Stimulated activated CD8-positive, alpha-beta memory T cell treated with anti-CD3 and anti-CD28 coated beads, Interleukin-15, amount 100 ng/mL, for 4 hours (primary cell): ENCODE data around the gene ZNF865.
A peak's percentile ranks its signal among the peaks of the same experiment; 100 is the strongest.

Experiments
- DNase-seq, 2 donors: peaks; one replicate each; pipeline ENCODE4 v3.0.0-alpha.2; 2020; ENCODE audit warnings: low read depth in 2 of 2

ZNF865 gene

DNA sequence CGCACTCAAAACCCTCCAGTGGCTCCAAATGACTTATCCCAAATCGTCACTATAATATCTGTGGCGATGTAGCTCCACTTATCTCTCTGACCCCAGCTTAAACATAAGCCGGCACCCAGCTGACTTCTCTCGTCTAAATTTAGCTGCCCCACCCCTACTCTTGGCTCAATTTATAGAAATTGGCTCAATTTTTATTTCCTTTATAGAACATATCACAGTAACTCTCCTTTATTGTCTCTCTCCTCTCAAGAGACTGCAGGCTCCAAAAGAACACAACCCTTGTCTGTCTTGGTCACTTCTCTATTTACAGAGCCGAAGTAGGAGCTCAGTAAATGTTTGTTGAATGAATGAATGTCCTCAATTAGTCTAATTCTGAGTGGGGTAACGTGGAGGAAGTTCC is 18.1 kb downstream of the ZNF865 start:
- DNase-seq, result no peak

DNA sequence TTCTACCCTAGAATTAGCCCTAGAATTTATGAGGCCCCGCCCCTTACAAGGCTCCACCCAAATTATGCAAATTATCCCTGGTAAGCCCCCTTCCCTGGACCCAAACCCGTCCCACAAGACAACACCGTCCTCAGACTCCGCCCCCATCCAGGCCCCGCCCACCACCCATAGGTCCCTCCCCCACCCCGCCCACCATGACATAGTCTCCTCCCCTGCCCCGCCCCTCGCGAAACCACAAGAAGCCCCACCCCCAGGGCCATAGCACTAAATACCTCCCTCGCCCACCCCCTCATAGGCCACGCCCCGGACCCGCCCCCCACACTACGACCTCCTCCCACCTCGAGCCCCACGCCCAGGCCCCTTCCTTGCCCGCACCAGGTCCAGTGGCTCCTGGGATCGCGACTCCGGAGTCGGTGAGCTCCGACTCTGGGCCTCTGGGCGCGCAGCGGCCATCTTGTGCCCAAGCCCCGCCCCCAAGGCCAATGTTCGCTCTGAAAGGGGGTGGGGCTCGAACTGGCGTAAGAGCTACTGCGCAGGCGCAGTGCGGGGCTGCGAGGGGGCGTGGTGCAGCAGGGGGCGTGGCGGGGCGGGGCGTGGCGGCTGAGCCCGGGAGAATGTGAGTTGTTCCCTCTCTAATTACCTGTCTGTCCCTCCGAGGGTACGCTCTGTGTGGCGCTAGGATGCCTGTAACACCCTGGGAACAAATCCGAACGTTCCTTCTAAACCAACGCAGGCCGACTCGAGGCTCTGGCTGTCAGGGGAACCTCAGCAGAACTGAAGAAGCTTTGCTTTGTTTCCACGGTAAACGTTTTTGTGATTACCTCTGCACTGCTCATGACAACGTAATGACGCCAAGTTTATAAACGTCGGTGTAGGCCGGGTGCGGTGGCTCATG is 18.9 kb downstream of the ZNF865 start, which contains the start of gene ZNF784:
TSS of gene ZNF784 (minus strand) at position 458 of the 895 bp plus-strand sequence. CDS start at position 453, 5 bp downstream.
- DNase-seq, result peak; percentile 80 to 86

- DNase-seq, result no peak
These were observed 19.5 kb downstream of the ZNF865 start for GRCh38 chr19:55625004-55625326.

GRCh38 chr19:55626350-55626749 is 20.9 kb downstream of the ZNF865 start:
- DNase-seq, result peak in 1 of 2 donors; percentile 37

GRCh38 chr19:55632463-55632834 is 27.0 kb downstream of the ZNF865 start:
- DNase-seq, result peak; percentile 39 to 84

DNA sequence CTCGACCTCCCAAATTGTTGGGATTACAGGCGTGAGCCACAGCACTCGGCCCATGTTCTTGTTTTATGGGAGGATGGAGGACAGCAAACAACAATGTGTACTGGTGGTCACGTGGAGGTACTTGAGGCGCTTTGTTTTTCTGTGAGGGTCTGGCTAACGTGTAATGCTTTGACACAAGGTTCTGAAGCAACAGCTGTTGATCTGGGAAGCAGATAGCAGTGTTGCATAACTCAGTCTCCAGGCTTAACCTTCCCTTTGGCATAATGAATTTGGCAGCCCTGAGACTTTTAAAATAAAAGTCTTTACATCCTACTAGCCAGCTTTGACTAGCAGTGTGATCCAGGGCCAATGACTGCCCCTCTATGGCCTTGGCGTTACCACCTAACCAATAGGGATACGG is 28.4 kb downstream of the ZNF865 start:
- no peak for DNase-seq

DNA sequence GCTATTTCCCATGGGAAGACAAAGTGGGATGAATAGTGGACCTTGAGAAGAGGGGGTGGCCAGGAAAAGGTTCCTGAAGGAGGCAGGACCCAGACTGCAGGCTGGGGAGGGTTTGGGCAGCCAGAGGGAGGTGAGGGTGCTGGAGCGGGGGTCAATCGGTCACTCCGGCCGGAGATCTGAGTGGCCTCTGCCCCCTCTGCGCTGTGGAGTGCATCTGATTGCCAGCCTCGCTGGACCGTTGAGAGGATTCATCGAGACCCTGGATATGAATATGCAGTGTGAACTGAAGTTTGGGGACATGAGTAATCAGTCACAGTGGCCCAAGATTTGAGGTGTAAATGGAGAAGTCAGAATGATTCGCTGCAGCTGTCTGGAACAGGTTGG is 29.9 kb downstream of the ZNF865 start:
- no peak for DNase-seq

- no peak for DNase-seq
These were observed 30.5 kb downstream of the ZNF865 start for GRCh38 chr19:55635856-55636440.

DNA sequence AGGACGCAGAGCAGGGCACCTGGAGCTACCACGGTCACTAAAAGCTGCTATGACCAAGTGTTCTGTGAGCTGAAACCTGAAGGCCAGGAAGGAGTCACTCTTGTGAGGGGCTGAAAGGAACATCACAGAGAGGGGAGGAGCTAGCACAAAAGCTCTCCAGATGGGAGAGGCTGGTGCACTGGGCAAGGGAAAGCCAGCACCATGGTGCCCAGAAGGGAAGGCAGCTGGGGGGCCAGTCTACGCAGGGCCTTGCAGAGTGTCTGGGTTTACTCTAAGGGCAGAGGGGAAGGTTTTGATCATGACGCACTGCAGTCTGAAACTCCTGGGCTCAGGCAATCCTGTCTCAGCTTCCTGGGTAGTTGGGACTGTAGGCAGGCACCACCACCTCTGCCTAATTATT is 31.3 kb downstream of the ZNF865 start:
- no peak for DNase-seq

- no peak for DNase-seq
These were observed 32.1 kb downstream of the ZNF865 start for GRCh38 chr19:55637534-55637933.

DNA sequence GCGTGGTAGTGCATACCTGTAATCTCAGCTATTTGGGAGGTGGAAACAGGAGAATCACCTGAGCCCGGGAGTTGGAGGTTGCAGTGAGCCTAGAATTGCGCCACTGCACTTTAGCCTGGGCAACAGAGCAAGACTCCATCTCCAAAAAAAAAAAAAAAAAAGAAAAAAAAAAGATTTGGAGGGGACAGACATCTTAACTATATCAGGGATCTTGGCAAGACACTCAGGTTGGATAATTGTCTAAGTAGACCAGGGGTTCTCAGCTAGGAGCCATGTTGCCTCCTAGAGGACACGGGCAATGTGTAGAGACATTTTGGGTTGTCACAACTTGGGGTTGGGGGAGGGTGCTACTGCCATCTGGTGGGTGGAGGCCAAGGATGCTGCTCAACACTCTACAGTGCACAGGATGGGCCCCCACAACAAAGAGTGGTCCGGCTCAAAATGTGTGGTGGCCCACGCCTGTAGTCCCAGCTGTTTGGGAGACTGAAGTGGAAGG is 33.5 kb downstream of the ZNF865 start:
- no peak for DNase-seq

DNA sequence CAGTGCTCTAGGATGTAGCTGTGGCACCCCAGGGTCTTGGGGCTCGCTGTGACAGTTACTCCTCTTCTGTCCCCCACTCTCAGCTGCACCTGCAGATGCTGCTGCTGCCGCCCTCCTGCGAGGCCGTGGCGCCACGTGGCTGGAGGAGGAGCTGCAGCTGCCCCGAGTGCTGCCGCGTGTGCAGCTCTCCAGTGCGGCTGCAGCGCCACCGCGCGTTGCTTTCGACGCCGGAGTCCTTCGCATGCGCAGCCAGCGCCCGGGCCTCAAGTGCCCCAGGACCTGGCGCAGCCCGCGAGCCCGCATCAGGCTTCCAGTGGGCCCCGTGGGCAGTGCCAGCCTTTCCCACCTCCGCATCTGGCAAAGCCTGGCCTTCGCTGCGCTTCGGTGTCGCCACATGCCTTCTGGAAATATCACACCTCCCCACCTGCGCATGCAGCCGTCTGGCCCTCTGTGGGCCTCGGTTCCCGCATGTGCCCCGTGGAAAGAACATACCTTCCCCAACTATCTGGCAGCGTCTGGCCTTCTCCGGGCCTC is 34.7 kb downstream of the ZNF865 start:
- DNase-seq, result peak; percentile 49 to 60

DNA sequence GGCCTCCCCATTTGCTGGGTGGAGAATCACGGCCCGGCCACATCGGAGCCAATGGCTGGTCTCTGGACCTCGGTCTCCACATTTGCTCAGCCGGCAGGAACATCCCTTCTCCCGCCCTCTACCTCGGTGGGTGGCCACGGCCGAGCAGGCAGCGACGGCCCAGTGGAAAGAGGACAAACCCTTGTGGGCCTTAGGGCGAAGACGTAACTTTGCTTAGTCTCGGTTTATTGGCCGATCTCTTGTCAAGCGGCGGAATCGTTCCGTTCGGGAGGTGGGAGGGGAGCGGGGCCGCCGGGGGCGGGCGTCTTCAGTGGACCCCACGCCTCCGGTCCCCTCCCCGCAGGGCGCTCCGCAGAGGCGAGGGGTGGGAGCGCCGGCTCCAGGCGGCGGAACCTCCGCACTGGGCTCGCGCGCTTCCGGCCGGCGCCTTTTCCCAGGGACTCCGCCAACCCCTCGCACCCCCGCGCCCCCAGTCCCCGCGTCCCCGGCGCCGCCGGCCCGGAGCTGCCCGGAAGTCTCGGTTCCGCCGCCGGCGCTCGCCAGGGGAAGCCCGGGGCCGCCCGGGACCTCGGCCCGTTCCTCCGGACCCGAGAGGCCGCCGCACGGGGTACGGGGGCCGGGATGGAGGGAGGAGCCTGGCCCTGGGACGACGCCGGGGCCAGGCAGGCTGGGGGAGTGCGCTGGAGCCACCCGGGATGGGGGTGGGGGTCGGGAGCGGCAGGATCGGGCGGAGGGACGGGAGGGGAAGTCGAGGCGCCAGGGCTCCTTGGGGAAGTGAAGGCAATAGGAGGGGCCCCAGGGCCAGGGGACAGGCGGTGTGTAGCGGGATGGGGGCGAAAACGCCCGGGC is 35.4 kb downstream of the ZNF865 start, which contains the start of gene ZNF580:
TSS of gene ZNF580 (plus strand) at position 426 of the 849 bp plus-strand sequence. CDS start 1,507 bp downstream, outside the sequence.
- DNase-seq, result peak in 1 of 2 donors; percentile 53

GRCh38 chr19:55641426-55642152 is 36.1 kb downstream of the ZNF865 start:
- no peak for DNase-seq

DNA sequence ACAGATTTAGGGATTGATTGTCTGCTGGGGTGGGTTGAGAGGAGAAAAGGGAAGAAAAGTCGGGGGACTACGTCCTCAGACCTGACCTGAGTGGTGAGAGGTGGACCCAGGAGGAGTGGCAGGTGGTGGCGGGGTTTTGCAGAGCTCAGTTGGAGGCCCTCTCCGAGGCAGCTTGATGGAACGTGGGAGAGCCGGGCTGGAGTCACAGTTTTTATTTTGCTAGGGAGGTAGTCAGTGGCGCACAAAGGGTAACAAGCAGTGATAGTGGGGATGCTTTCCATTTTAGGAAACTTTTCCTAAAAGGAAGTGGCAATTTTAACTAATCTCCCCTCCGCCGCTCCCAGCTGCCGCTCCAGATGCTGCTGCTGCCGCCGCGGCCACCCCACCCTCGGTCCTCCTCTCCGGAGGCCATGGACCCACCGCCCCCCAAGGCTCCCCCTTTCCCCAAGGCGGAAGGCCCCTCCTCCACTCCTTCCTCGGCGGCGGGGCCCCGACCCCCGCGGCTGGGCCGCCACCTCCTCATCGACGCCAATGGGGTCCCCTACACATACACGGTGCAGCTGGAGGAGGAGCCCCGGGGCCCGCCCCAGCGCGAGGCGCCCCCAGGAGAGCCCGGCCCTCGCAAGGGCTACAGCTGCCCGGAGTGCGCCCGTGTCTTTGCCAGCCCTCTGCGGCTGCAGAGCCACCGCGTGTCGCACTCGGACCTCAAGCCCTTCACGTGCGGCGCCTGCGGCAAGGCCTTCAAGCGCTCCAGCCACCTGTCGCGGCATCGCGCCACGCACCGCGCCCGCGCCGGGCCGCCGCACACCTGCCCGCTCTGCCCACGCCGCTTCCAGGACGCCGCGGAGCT is 36.9 kb downstream of the ZNF865 start:
- no peak for DNase-seq

GRCh38 chr19:55643003-55643886 is 37.8 kb downstream of the ZNF865 start, which contains the start of gene ZNF581:
TSS of gene ZNF581 (plus strand) at chr19:55643649. CDS start at chr19:55644572, 923 bp downstream.
- DNase-seq, result peak; percentile 60

- no peak for DNase-seq
These were observed 38.4 kb downstream of the ZNF865 start for GRCh38 chr19:55643887-55644176.

DNA sequence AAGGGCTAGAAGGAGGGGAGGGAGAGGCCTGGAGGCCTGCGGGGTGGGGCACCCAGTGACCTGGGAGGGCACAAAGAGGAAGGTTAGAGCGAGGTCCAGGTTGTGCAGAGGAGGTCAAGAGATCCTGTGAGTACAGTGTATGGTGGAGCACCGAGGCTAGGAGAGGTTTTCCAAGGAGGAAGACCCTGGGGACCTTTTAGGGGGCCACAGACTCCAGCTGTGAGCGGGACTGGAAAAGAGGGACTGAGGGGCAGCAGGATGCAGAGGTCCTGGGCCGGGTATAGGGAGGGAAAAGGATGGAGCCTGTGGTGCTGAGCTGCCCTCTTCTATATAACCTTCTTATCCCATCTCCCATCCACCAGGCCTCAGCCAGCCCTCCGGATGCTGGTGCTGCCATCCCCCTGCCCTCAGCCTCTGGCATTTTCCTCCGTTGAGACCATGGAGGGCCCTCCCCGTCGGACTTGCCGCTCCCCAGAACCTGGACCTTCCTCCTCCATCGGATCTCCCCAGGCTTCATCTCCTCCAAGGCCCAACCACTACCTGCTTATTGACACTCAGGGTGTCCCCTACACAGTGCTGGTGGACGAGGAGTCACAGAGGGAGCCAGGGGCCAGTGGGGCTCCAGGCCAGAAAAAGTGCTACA is 38.9 kb downstream of the ZNF865 start:
- no peak for DNase-seq
